ENCODE data around the gene TCERG1L.
"Not testable (repeated sequence)": the region's sequence is repeated elsewhere in the genome, so short reads cannot be mapped to it uniquely, and the experiment has no call there.

The TCERG1L gene

DNA sequence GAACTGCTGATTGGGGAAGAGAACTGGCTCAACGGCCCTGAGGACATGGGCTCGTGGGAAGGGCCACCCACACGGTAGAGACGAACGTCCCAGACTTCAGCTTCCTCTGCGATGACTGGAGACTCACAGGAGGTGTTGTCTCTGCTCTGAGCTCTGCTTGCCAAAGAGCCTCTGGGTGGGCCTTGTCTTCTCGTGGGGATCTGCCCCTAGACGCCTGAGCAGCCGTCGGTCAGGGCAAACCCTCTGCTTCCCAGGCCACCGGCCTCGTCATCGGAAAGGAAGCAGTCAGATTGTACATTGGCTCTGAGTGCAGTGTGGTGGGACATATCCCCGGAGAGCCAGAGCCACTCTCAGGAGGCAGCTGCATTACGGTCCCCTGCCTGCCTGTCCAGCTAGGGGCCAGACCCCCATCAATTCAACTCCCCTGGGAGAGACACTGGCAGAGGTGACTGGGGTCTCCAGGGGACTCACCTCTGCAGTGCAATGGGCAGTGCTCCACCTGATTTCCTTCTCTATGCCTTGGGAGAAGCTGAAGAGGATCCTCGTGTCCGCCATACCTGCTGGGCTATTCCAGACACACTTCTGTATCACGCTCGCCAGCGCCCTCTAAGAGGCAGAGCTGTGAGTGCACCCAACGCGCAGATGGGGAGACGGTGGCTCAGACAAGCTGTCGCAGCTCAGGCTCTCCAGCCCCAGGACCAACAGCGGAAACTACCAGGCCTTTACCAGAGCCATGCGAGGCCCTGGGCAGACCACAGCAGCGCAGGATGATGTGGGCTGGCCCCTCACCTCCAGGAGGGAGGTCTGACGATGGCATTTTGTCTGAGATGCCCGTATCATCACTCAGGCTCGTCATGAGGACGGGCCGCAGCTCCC is 227.4 kb downstream of the TCERG1L start:
- no peak for DNase-seq (ENCODE audit: low spot score)

DNA sequence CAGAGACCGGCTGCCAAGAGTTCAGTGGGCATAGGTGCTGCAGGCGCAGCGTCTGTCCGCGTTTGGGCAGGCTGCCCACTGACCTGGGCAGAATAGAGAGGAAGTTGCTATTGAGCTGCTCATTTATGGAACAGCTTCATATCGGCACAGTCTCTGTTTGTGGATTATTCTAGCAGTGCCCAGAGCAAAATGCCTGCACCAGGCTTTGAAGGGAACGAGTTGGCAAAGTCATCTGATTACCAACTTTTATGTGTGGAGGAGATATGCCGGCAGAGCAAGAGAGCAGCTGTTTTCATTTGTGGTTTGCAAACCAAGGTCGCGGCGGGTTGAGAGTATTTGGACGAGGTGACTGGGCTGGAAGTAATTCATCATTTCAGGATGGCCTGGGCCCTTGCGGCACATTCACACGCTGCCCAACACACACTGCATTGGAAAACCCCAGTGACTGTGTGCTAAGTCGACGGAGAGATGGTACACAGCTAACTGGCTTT is 228.5 kb downstream of the TCERG1L start:
- DNase-seq (ENCODE audit: low spot score), result peak; percentile 52

DNA sequence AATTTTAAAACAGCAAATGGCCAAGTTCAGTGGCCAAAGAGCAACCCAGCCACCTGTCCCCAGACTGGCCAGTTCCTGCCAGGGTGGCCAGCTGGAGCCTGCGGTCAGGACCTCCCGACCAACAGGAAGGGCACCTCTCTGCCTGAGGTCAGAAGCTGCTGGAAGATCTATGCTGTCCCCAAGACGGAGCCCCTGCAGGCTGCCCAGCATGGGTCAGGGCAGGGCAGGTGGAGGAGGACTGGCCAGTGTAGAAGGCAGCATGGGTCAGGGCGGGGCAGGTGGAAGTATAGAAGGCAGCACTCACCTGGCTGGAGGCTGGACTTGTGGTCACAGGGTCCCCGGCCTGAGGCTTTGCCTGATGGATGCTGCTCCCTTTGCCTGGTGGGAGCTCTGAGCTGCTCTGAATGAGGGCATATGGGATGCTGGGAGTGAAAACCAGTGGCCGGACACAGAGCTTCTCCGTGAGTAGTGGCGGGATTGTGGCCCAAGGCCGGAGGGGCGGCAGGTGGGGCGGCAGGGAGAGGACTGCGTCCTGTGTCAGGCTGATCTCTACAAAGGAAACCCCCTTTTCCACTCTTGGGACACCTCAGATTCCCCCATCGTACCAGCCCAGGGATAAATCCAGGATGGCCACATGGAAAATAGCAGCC is 229.2 kb downstream of the TCERG1L start:
- DNase-seq (ENCODE audit: low spot score), result peak; percentile 5

DNA sequence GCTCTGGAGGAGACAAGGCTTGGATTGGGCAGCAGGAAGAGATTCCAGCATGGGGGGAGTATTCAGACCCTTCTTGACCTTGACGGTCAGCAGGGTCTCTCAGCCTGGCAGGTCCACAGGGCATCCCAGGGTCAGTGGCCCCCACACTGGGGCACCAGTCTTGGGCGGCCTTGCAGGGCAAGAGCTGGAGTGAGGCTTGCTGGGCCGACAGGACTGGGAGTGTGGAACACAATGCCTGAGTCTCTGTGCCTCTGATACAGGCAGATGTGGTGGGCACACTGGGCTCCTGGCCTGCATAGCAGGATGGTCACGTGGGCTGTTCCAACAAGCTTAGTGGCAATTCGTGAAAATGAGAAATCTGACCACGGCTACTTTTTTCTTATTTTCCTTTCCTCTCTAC is 229.7 kb downstream of the TCERG1L start:
- no peak for DNase-seq (ENCODE audit: low spot score)

DNA sequence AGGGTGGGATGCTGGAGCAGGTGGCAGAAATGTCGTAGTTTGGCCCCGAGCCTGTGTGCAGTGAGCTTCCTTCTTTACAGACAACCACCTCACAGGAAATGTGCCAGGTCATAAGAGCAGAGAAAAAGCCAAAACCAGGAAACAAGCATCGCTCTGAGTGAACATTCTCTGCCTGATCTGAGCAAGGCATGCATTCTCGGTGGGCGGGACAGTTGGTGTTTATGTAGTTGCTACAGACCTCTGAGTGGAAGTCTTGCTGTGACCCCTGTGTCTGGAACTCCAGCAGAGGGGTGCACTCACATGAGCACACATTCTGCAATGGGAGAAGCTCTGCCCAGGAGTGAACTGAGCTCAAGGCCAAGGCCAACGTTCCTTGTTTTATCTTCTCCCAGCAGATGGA is 230.1 kb downstream of the TCERG1L start:
- DNase-seq (ENCODE audit: low spot score), result peak; percentile 65

DNA sequence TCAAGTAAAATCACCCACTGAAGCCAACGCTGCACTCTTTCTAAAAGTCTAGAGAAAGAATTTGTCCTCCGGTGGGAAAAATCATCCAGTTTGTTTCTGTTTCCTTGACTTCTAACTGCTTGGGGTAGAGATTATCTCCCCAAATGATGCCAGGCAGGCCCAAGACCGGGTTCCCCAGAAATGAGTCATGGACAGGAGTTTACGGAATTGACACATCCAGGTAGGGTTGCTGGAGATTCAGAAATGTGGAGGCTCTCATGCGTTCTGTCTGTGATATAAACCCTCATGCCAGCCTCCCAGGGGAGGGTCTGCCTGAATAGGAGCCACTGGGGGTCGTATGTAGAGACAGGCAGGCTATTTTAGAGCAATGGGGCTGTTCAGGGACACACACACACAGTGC is 230.9 kb downstream of the TCERG1L start:
- no peak for DNase-seq (ENCODE audit: low spot score)

DNA sequence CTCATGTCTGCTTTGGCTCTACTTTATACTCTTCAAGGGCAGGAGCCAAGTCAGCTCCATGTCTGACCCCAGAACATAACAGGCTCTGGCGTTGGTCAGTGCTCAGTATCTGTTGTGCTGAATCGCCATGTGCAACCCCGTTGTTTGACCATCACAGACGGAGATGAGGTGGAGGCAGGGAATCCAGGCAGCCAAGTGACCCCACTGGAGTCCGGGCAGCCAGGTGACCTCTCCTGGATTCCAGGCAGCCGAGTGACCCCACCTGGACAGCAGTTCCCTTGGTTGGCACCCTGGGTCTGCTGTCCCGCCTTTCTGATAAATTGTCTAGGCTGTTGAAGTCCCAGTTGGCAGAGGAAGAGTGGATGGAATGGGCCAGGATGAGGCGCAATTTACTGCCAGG is 232.2 kb downstream of the TCERG1L start:
- DNase-seq (ENCODE audit: low spot score), result no peak

DNA sequence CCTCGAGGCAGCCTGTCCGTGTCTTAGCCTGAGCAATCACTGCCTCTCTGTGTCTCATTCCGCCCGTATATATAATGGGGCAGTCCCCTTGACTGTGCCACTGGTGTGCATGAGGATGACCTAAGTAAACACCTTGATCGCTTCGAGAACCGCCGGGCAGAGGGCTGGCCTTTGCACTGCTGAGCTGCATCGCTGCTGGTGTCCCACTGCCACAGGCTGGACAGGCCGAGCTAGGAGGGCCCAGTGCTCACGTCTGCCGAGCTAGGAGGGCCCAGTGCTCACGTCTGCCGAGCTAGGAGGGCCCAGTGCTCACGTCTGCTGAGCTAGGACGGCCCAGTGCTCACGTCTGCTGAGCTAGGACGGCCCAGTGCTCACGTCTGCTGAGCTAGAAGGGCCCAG is 232.6 kb downstream of the TCERG1L start:
- DNase-seq (ENCODE audit: low spot score), result not testable (repeated sequence)

DNA sequence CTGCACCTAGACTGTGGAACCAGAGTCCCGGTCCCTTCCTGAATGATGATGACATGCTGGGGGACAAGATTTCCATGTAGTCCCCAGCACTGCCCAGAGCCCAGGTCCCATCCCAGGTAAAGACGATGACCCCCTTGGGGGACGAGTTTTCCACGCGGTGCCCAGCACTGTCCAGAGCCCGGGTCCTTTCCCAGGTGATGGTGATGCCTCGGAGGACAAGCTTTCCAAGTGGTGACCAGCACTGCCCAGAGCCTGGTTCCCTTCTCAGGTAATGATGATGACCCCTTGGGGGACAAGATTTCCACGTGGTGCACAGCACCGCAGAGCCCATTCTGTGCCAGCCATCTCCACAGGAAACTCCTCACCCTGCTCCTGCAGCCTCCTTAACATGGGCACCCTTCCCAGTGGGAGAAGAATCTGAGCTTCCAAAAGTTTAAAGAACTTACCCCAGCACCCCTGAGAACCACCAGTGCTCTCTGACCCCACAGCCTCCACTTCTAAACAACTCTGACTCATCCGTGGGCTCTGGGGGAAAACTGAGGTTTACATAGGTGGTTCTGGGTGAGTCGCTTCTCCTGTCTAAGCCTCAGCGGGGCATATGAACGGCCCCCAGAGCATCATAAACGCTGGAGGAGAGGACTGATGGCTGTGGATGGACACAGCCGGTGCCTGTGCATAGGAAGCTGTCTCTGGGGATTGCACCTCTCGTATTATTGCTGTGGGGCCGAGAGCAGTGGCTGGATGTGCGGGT is 233.2 kb downstream of the TCERG1L start:
- no peak for DNase-seq (ENCODE audit: low spot score)

DNA sequence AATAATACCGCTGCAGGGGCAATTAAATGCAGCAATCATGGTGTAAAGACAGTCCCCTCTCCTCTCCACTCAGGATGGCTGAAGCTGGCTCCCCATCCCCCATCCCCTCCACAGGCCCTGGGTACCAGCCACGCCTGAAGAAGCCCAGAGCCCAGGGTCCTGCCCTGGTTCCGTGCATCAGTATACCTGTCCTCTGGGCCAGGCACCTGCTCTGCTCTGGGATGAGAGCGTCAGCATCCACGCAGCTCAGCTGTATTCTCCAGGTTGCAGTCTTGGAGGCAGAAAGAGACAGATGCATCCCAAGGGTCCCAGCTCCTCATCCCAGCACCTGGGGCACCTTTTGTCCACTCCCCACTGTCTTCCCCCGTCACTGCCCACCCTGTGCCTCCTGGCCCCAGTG is 233.8 kb downstream of the TCERG1L start:
- DNase-seq (ENCODE audit: low spot score), result no peak

DNA sequence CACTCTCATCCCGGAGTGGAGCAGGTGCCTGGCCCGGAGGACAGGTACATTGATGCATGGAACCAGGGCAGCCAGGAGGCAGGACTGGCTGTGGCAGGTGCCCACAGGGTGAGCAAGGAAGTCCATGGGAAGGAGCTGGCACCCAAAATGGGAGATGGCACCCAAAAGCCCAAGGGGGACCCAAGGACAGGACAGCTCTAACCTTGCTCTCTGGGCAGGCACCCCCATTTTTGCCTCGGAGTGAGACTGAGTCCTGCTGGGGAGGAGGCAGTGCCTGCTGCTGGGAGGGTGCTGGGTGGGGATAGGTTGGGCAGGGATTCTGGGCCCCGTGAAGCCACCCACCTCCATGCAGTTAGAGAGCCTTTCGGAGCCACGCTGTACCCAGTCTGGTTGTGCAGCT is 234.5 kb downstream of the TCERG1L start:
- no peak for DNase-seq (ENCODE audit: low spot score)

DNA sequence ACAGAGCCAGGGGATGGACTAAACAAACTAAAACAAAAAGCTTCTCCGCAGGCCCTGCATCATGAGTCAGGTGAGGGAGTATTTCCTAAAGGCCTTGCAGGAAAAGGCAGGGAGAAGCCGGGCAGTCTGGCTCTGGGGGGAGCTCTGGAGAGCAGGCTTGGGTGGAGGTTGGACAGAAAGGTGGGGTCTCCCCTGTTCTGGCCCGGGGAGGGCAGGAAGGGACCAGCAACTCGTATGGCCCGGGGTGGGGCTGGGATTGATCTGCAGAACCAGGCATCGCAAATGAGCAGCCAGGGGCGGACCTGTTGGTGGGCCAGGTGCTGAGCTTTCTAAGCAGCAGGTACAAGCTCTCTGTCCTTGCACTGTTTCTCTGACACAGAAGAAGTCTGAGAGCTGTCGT is 235.2 kb downstream of the TCERG1L start:
- no peak for DNase-seq (ENCODE audit: low spot score)

DNA sequence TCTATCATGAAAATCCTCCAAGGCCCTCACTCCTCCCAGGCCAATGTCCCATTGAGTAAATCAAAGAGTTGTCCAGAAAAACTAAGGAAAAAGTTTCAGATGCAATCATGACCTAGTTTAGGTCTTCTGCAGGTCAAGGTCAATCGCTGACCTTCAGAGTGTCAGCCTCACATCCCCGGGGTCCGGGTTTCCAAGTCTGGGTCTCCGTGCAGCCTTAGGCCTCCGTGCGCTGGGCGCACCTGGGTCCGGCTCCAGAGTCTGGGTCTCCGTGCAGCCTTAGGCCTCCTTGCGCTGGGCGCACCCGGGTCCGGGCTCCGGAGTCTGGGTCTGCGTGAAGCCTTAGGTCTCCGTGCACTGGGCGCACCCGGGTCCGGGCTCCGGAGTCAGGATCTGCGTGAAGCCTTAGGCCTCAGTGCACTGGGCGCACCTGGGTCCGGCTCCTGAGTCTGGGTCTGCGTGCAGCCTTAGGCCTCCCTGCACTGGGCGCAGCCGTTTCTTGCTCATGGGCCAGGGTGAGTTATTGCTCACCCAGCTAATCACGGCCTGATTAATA is 236.2 kb downstream of the TCERG1L start:
- DNase-seq (ENCODE audit: low spot score), result no peak

DNA sequence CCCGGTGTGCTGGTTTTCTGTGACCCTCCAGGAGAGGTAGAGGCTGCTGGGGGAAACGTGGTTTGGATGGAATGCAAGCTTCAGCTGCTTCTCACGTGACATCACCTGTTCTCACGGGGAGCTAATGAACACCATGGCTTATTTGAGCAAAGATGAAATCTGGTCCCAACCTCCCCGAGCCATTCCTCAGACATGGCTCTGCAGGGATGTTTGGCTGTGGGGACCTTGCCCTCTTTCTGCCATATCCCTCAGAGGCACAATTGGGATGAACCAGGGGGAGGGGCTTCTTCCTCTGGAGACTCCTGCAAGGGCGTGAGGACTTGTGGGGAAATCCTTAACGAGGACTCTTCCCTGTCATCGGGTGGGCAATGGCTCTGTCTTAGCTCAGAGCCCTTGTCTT is 236.8 kb downstream of the TCERG1L start:
- no peak for DNase-seq (ENCODE audit: low spot score)

DNA sequence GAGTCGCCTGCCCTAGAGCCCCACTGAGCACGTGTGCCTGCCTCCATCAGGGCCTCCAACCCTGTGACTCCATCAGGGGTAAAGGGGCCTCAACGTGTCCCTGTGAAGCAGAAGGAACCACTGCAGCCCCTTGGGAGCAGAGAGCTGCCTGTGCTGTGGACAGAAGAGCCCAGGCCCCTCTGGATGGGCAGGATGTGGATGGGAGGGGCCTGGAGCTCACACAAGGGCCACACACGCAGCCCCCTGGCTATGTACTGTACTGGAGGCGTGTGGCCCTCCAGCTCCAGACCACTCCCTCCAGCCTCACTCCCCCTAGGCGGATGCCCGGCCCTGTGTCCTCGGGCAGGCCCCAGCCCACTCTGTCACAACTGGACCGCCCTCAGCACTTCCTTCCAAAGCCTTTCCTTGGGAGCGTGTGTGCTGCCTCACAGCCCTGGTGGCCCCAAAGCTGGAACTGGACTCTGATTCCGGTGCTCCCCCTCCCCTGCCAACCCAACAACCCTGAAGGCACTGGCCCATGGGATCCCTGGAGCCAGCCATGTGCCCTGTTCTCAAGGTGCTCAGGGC is 238.0 kb downstream of the TCERG1L start:
- DNase-seq (ENCODE audit: low spot score), result no peak

DNA sequence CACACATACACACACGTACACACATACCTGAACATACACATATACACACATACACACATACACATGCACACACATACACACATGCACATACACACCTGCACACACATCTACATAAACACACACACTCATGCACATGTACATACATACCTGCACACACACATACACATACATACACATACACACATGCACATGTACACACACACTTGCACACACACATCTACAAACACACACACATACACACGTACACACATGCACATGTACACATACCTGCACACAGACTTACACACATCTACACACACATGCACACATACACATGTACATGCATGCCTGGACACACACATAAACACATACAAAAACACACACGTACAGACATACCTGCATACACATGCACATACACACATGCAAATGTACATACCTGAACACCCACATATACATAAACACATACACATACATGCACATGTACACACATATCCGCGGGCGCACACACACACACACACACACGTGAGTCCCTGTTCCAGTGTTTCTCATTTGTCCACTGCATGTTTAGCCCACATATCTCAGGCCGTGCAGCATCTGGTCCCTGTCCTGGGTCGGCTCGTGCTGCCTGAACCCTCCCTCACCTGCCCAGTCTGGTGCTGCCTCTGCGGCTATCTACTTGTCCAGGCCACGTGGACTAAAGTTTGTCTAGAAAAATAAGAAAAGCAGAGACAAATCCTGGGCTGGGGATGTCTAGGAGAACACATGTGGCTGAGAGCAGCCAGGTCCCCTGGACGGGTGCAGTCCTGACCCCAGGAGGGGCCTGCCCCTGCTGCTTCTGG is 238.7 kb downstream of the TCERG1L start:
- DNase-seq (ENCODE audit: low spot score), result no peak

DNA sequence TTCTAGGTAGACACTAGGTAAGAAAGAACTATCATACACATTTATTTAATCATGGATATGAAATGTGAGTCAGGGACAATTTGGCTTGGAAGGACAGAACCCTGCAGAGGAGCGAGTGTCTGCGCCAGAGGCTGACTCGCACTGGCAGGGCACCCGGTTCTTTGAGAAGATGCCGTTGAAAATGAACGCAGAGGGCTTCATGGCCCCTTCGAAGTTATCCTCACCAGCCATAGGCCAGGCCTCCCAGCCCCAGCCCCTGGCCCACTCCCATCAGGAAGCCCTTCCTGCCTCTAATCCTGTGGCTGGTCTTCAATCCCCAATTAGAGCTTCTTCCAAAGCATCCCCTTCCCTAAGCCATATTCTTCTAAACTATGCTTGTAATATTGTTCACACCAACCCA is 239.8 kb downstream of the TCERG1L start:
- DNase-seq (ENCODE audit: low spot score), result no peak

DNA sequence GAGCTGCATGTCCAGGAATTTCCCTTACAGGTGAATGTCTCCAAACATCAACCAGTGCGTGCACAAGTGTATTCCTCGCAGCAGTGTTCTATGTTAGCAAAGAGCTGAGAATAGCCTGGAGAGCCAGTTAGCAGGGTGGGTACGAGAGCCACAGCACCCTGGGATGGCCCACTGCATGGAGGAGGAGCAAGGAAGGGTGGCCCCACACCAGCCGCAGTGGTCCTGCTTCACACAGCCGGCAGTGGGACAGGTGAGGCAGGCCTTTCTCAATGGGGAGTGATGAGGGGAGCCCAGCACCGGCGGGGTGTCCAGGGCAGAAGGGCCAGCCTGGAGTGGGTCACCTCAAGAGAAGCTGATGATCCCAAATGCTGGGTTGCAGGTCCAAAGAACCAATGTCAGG is 240.7 kb downstream of the TCERG1L start:
- DNase-seq (ENCODE audit: low spot score), result no peak

DNA sequence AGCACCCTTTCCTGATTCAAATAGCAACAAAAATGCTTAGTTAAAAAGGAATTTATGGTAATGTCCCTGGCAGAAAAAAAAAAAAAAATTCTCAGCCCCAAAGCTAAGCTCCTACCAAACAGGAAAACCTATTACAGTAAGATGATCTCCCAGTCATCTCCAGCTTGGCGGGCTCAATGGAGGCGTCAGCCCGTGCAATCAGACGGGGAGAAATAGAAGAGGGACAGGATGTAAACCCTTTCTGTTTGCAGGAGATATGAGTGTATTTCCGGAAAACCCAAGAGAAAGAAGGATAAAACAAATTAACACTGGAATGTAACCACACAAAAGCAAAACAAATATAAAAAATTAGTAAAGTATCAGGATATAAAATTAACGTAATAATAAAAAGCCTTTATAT is 242.8 kb downstream of the TCERG1L start:
- no peak for DNase-seq (ENCODE audit: low spot score)

DNA sequence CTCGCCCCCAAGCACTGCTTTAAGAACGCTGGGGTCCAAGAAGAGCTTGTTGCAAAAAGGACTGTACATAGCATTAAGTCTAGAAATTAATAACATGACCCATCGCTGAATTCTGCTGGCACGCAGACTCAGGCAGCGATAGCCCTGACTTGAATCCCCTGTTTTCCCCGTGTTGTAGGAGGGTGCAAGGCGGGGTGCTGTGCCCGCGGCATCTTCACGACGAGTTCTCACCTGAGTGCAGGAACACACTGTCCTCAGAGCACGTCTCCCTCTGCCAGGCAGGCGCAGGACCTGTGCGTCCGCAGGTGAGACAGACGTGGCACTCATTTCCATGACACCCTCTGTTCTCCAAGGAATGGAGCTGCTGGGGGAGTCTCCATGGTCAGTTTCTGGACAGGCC is 243.2 kb downstream of the TCERG1L start:
- DNase-seq (ENCODE audit: low spot score), result no peak

DNA sequence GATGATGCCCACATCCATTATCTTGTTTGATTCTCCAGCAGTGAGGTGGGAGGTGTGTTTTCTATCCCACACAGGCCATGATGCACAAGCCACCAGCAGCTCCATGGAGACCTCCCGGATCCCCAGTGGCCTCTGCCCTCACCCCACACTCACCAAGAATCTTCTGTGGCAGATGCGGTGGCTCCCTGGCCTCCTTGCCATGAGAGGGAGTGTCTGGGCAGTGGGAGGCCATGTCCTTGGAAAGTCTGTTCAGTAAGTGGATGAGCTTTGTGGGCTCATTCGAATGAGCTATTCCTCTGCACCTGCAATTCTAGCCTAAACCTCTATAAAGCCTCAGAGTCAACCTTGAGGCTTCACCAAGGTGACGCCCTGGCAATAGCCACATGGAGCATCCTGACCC is 243.8 kb downstream of the TCERG1L start:
- no peak for DNase-seq (ENCODE audit: low spot score)

Data from cerebellar cortex (tissue), 1 donor.